ENCODE results near the gene SINHCAF.
"Not testable (repeated sequence)": the region's sequence is repeated elsewhere in the genome, so short reads cannot be mapped to it uniquely, and the experiment has no call there.

Gene SINHCAF, protein sequence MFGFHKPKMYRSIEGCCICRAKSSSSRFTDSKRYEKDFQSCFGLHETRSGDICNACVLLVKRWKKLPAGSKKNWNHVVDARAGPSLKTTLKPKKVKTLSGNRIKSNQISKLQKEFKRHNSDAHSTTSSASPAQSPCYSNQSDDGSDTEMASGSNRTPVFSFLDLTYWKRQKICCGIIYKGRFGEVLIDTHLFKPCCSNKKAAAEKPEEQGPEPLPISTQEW

DNA sequence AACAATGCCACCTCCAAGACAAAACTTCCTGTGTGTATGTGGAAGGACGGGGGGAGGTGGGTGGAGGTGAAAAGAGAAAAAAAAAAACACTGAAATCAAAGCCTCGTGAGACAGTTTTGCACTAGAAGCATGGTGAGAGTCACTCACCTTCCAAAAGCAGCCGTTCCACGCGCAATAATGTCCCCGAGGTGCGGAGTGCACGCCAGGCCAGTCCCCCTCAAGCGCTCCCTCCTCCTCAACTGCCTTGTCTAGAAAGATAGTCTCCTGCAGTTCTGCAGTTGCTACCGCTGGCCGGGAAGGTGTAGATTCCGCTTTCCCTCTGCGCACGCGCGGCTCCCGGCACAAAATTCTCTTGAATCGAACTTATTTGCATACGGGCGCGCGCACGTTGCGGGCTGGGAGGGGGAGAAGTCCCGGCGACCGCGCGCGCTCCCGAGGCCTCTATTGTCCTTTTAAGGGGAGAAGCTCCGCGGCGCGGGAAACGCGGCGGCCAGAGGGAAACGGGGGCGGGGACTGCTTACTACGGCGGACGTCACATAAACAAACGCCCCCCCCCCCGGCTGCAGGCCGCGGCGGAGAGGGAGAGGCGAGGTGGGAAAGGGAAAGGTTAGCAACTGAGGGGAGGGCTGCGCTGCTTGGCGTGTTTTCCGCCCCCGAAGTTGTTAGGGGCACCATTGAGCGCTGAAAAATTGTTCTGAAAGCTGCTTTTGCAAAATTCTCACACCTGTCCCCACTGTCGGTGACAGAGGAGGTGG is at the start of gene SINHCAF:
SINHCAF (minus strand) TSS at position 274 of the 755 bp plus-strand sequence. CDS start 27,946 bp downstream, outside the sequence.
- DNase-seq (ENCODE audit: low spot score), result peak; percentile 97

DNA sequence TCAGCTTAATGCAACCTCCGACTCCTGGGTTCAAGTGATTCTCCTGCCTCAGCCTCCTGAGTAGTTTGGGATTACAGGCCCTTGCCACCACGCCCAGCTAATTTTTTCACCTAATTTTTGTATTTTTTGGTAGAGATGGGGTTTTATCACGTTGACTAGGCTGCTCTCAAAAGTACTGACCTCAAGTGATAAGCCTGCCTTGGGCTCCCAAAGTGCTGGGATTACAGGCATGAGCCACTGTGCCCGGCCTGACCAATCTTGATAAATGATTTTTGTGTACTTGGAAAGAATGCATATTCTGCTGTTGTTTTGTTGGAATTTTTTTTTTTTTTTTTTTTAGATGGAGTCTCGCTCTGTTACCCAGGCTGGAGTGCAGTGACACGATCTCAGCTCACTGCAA is 49.5 kb upstream of the SINHCAF start:
- DNase-seq (ENCODE audit: low spot score), result not testable (repeated sequence)

DNA sequence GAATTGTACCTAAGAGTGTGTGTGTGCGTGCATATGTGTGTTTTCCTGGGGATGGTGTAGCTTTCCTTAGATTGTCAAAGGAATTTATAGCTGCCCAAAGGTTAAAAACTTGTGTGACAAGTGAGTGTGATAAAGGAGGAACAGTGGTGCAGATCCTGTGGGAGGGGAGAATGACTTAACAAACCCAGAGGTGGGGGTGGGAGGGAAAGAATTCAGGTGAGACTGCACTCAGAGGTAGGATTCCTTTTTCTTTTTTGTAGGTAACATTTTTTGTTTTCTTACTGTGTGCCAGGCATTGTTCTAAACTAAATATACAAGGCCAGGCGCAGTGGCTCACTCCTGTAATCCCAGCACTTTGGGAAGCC is 45.3 kb upstream of the SINHCAF start:
- DNase-seq (ENCODE audit: low spot score), result no peak

DNA sequence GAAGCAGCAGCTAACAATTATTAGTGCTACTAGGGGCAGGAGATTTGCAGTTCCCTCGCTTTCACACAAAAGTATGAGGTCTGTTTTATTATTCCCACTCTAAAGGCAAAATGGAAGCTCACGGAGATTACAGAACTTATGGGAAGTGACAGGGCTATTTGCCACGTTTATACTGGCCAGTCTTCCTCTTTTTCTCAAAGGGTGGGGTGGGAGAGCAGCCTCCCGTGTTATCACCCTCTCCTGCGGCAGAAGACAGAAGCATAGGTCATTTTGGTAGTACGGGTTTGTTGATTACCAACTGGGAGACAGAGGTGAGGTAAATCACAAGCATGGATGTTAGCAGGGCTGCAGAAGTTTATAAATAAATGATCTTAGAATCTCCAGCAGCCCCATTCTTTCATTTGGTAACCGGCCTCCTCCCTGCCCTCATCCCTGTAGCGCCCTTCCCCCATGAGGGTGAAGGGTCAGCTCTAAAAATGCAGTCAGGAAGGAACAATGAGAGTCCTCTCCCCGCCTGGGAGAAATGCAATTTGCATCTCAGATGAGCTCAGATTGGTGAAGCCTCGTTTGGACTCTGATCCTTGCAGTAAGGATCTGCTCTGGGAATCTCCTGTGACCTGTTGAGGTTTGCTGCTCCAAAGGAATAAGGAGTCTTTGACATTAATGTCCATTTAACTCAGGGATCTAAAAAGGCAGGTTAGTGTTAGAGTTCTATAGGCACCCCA is 44.7 kb upstream of the SINHCAF start:
- DNase-seq (ENCODE audit: low spot score), result no peak

DNA sequence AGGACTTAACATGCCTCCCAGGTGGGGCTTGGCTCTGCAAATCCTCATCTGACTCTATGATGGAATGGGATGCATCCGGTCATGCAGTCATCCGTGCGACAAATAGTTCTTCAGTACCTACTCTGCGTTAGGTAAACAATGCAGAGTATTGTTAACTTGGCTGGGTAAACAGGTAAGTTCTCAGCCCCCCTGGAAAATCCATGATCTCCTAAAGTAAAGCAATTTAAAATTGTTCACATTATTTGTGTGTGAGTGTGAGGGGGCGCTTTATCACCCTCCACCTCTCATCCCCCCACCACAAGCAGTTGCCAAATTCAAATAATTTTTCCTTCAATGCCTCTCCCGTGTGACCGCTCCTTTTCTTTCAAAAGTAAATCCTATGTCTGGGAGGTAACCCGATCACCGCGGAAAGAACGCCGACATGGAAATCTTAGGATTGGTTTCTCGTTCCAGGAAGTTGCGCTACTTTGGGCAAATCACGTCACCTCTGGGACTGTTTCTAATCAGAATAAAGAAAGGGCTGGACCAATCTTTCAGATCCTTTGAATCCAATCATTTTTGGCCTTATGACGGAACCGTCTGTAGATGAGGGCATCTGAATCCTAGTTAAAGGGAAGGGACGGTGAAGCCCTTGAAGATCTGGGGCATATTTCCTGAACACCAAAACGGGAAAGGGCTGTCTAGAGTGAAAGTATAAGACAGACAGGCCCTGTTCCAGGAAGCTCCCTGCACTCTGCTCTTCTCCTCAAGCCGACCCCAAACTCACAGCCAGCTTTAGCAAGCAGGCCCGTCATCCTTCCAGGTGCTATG is 44.0 kb upstream of the SINHCAF start:
- peak; percentile 50 for DNase-seq (ENCODE audit: low spot score)

DNA sequence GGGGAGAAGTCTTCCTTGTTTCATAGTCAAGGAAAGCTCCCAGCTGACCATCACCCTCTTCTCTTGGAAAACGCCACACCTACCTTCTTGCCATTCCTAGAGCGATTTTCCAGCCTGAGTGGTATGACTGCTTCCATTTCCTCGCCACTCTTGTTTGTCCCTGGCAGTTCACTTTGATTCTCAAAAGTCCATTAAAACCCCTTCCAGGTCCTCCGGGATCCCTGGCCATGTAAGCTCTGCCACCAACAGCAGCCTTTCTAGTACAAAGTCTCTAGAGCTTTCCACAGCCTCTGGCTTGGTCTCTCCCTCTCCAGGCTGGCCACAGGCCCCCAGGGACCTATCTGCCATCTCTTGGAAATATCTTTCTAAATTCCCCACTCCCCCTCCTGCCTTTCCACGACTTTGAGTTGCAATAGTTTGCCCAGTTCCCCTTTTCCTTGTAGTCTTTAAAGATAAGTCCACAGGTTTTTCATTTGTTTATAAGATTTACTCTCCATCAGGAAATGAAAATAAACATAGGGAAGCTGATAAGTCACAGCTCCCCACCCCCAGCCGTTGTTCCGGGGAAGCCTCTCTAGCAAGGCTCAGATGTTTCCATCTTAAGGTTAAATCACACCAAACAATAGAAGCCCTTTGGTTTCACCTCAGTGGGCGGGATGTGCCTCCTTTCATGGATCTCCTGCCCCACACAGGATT is 42.9 kb upstream of the SINHCAF start:
- no peak for DNase-seq (ENCODE audit: low spot score)

DNA sequence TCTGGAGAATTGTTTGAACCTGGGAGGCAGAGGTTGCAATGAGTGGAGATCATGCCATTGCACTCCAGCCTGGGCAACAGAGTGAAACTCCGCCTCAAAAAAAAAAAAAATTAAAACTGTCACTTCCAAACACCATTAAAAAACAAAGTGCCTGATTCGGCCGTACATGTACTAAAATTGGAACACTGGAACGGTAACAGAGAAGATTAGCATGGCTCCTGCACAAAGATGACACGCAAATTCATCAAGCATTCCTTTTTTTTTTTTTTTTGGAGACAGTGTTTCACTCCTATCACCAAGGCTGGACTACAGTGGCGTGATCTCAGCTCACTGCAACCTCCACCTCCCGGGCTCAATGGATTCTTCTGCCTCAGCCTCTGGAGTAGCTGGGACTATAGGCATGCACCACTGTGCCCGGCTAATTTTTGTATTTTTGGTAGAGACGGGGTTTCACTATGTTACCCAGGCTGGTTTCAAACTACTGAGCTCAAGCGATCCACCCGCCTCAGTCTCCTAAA is 40.2 kb upstream of the SINHCAF start:
- DNase-seq (ENCODE audit: low spot score), result no peak

DNA sequence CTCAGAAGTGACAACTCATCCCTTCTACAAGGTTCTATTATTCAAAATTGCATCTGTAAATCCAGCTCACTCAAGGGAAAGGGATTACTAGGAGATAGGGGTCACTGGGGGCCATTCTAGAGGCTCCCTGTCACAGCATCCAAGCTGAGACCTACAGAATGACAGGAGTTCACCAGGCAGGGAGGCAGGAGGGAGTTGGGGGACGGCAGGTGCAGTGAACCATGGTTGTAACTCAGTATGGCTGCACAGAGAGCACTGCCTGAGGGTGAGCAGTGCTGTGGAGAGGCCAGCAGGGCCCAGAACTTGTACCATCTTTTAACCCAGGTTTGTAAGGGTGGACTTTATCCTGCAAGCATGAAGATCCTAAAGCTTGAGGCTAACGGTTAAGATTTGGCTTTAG is 37.9 kb upstream of the SINHCAF start:
- DNase-seq (ENCODE audit: low spot score), result no peak

DNA sequence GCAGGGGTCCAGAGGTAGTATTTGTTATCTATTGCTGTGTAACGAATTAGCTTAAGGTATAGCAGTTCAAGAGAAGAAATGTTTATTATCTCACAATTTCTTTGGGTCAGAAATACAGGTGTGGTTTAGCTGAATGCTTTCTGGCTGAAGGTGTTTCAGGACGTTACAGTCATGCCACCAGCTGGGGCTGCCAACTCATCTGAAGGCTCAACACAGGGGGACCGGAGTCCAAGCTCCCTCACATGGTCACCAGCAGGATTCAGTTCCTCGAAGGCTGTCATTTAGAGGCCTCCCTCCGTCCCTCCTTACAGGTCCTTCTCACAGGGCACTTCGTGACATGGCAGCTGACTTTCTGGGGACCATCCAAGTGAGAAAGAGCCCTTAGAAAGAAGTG is 37.5 kb upstream of the SINHCAF start:
- DNase-seq (ENCODE audit: low spot score), result no peak

DNA sequence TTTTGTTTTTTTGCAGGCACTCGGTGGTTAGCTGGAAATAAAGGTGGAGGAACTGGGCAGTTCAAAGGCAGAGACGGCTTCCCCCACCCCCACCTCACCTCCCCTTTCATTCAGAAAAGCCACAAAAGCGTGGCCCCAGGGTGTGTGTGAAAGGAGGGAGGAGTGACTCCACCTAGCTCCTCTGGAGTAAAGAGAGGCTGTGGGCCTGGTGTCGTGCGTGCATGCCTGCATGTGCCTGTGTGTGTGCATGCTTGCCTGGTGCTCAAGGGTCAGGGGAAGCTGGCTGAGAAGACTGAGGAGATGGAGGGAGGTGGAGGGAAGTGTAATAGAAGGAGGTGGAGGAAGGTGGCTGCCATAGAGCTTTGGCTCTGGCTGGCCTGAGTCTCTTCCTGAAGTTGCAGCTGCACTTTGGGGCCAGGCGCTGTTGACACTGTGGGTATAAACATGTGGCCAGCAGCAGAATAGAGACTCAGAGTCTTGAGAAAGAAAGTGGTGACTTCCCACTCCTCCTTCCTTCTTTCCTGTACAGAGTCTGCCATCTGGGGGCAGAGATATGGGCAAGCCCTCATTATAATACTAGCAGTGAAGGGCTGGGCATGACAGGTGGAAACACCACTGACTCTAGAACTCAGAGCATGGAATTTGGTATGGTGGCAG is 36.9 kb upstream of the SINHCAF start:
- no peak for DNase-seq (ENCODE audit: low spot score)

DNA sequence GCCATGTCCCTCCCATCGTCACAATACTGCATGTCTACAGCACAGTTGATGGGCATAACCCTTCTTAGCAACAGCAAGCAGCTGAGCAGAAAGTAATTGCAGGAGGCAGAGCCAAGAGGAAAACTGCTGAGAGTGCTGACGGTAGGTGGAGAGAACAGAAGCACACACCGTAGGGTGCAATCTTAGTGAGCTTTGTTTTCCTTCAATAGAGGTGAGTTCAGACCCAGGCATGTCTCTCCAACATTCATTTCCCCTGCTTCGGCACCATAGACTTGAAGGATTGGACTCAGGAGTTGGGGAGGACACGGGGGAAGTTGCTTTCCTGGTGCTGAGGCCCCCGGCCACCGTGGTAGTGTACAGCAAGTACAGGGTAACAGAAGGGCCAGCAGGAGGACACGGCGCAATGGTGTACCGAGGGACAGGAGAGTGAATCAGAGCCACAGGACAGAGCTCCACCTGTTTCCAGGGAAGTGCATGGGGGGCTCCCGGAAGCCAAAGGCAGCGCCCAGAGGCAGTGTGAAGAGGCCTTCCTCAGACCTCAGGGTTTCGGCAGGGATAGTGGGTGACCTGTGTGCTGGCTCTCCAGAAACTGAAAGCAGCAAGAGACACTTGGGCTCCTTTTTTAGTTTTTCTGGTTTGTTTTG is 36.3 kb upstream of the SINHCAF start:
- DNase-seq (ENCODE audit: low spot score), result no peak

DNA sequence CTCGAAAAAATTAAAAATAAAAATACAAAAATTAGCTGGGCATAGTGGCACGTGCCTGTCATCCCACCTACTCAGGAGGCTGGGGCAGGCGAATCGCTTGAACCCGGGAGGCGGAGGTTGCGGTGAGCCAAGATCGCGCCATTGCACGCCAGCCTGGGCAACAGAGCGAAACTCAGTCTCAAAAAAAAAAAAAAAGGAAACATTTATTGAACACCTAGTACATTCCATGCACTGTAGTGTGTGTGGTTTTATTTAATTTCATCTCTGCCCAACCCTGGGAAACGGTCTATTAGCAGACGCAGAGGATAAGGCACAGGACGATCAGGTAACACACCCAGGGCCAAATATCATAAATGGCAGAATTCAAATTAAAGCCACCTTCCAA is 35.8 kb upstream of the SINHCAF start:
- DNase-seq (ENCODE audit: low spot score), result no peak

DNA sequence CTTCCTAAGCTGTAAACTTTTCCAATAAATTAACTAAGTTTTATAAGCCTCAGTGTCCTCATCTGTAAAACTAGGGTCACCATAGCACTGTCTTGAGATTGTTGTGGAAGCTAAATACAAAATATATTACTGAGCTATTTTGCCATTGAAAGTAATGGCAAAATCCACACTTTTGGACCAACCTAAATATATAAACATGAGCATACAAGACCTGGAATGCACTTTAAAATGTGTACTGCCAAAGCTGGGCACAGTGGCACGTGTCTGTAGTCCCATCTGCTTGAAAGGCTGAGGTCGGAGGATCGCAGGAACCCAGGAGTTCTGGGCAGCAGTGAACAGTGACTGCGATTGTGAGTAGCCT is 29.8 kb upstream of the SINHCAF start:
- DNase-seq (ENCODE audit: low spot score), result no peak

DNA sequence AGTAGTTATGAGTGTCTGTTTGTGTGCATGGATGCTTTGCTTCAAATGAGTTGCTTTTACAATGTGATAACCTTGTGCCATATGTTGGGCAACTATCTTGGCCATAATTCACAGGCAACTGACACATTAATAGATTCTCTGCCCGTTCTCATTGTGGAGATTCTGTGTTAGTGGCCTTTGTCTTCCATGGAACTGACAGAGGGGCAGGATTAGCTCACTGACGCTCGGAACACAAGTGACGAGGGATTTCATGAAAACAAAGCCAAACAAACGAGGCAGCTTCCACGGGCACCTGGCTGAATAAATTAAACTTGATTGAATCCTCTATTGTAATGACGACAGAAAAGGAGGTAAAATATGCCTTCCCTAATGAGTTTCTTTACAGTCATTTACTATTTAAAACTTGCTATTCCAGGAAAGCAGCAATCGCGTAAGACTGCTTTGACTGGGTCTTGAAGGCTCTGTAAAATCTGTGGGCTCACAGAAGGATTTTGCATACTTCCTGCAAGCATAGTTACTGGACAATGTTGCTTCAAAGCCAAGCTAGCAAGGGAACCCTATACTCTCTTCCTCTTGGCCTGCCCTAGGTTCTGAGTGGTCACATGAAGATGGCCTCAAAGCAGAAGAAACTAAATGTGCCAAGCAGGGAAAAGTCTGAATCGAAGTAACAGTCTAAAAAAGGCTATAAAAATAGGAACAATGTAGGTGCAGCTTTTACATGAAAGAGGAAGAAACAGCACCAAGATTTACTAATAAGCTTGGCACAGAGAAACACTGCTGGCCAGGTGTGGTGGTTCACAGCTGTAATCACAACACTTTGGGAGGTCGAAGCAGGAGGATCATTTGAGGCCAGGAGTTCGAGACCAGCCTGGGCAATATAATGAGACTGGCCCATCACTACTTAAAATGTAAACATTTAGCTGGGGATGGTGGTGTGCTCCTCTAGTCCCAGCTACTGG is 28.1 kb upstream of the SINHCAF start:
- DNase-seq (ENCODE audit: low spot score), result no peak

DNA sequence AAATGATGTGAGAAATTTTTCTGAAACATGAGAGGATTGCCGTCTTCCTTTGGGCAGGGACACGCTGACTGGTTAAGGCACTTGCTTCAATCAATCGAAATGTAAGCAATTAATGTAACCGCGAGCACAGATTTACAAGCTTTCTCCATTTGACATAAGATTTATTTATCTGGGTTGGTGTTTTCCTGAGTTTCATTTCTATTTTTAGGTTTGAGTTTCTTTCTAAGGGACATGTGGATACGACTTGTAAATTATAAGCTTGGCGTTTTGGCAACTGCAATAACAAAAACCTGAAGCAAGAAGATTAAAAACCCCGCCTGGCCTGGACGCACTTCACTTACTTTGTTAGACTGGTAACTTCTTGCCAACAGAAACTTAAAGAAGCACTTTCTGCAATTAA is 20.3 kb upstream of the SINHCAF start:
- no peak for DNase-seq (ENCODE audit: low spot score)

DNA sequence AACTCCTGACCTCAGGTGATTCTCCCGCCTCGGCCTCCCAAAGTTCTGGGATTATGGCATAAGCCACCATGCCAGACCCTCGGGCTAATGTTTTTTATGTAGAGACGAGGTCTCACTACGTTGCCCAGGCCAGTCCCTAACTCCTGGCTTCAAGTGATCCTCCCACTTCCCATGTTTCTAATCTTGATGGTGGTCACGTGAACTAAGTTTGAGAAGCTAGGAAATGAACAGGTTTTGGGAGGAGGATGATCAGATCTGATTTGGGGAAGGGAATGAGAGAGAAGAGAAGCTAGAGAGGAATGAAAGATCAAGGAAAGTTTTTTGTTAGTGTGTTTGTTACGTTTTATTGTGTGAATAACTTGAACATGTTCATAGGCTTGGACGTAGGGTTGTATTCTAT is 17.2 kb upstream of the SINHCAF start:
- DNase-seq (ENCODE audit: low spot score), result no peak

DNA sequence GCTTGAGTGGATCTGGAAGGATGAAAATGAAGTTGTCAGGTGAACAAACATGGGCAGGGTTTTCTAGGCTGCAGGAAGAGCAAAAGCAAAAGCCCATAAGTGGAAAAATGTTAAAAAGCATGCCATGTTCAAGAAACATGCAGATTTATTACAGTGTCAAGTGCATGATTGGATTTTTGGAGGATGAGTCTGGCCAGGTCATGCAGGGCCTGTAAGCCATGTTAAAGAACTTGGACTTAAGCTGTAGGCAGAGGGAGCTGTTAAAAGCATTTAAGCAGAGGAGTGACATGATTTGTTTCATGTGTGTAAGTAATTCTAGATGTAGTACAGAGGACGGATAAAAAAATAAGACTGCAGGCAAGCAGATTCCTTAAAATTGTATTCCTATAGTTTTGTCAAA is 16.3 kb upstream of the SINHCAF start:
- no peak for DNase-seq (ENCODE audit: low spot score)

DNA sequence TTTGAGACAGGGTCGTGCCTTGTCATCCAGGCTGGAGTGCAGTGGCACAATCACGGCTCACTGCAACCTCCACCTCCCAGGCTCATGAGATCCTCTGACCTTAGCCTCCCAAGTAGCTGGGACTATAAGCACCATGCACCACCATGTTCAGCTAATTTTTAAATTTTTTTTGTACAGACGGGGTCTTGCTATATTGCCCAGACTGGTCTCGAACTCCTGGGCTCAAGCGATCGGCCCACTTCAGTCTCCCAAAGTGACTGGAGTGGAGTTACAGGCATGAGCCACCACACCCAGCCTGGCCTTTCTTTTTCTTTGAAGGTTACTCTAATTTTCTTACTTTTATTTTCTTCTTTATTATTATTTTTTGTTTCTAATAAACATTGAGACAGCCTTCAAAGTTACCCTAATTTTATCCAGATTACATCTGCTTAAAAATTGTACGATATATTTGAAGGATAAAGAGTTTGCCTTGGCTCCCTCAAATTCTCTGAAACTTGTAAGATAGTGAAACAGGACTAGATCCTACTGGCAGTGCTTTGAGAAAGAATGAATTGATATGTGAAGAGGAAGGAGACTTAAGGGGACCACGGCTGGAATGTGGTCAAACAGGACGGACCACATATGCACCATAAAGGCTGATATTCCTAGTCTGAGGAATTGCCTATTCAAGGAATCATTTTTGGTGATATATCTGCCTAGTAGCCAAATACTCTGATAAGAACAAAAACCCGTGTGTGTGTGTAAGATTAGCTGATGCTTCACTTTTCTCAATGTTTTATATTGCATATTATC is 14.1 kb upstream of the SINHCAF start:
- no peak for DNase-seq (ENCODE audit: low spot score)

DNA sequence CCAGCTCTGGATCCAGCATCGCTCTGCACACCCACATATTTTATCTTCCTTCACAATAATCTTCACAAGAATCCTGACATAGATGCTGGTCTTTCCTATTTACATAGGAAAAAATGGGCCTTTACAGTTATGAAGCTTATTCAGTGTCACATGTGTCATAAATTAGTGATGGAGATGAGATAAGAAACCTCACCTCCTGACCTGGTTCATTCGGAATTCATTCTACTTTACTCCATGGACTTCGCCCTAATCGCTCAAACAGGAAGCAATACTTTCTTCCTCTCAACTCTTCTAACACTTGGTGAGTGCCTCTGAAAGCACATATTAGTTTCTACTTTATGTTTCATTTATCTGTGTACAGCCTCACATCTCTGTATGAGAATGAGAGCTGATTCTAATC is 12.0 kb upstream of the SINHCAF start:
- DNase-seq (ENCODE audit: low spot score), result no peak

Data from AG08395 (cell line).